Right ventricle myocardium inferior (tissue), 1 donor: ENCODE measurements around the gene CHST10. TPM values are rescaled to one million over a fixed set of nuclear protein-coding genes. Genes with fewer than 3 reads are reported as not detected.
"Not testable (repeated sequence)": the region's sequence is repeated elsewhere in the genome, so short reads cannot be mapped to it uniquely, and the experiment has no call there.

Experiments used
- ATAC-seq: fragments of 200-7000 bp; cut with Tn5 transposase; one replicate; pipeline ENCODE4 v1.9.1; 2020; ENCODE audit warnings: mild to moderate bottlenecking, moderate library complexity
- DNase-seq: peaks from one replicate; pipeline ENCODE4 v3.0.0; 2021; ENCODE audit errors: missing footprints
- intact Hi-C: fragments of 100-400 bp; cut with DNase I; formaldehyde crosslinking; loops from one replicate; pipeline ENCODE4 v1.11.0; 2022
- total RNA-seq: library from RNA; stranded (reverse); fragmentation: NEBNext Ultra II Directional; extraction: Animal tissue kit (Norgen Biotek cat#: 25700); gene quantifications from one replicate; pipeline ENCODE4 v1.2.1, GENCODE V29; 2021
- donor health status: DM: no; HTN: yes; CAD: no; lungs with severe emphysema.

The CHST10 gene
- total RNA-seq, 1 donor from 2014 or later = 10.5 TPM

- ATAC-seq (no peak), DNase-seq (no peak)
- intact Hi-C loops = no loop called here
Observed at GRCh38 chr2:100397118-100397860, 20.2 kb downstream of the CHST10 start.

- no peak for ATAC-seq
- intact Hi-C loops = no loop called here
Observed at GRCh38 chr2:100396483-100396882, 21.0 kb downstream of the CHST10 start.

GRCh38 chr2:100395532-100396350 is 21.7 kb downstream of the CHST10 start:
- ATAC-seq = no peak
- intact Hi-C loops = no loop called here
- DNase-seq = no peak

More at GRCh38 chr2:100396483-100396882, 21.0 kb downstream of the CHST10 start:
- no peak for DNase-seq

GRCh38 chr2:100394111-100394641 is 23.3 kb downstream of the CHST10 start:
- DNase-seq = no peak
- no peak for ATAC-seq
- intact Hi-C loops = no loop called here

GRCh38 chr2:100393362-100393761 is 24.1 kb downstream of the CHST10 start:
- DNase-seq (no peak), ATAC-seq (no peak)
- intact Hi-C loops = no loop called here

- no peak for ATAC-seq
- intact Hi-C loops = no loop called here
- no peak for DNase-seq
Observed at GRCh38 chr2:100392715-100393114, 24.8 kb downstream of the CHST10 start.

GRCh38 chr2:100391735-100392515 is 25.5 kb downstream of the CHST10 start:
- DNase-seq = no peak
- peak; percentile 77 for ATAC-seq
- intact Hi-C loops = no loop called here

- no peak for ATAC-seq
- DNase-seq = no peak
- intact Hi-C loops = no loop called here
Observed at GRCh38 chr2:100390001-100390940, 27.2 kb downstream of the CHST10 start.

- ATAC-seq (no peak), DNase-seq (no peak)
- intact Hi-C loops = loop anchor here (10.0 kb wide), 1 partner anchor 834 kb away; no protein-coding TSS in a partner anchor
Observed at GRCh38 chr2:100388703-100389102, 28.8 kb downstream of the CHST10 start.

- intact Hi-C loops = loop anchor here (10.0 kb wide), 1 partner anchor 829 kb away; no protein-coding TSS in a partner anchor
- no peak for DNase-seq
- no peak for ATAC-seq
Observed at GRCh38 chr2:100383954-100384353, 33.5 kb downstream of the CHST10 start.

GRCh38 chr2:100383306-100383705 is 34.2 kb downstream of the CHST10 start:
- intact Hi-C loops = loop anchor here (10.0 kb wide), 1 partner anchor 829 kb away; no protein-coding TSS in a partner anchor
- no peak for ATAC-seq
- DNase-seq = no peak

GRCh38 chr2:100381240-100381639 is 36.2 kb downstream of the CHST10 start:
- peak; percentile 72 for ATAC-seq
- DNase-seq = no peak
- intact Hi-C loops = loop anchor here (2.0 to 10.0 kb wide), 2 partner anchors 118 to 826 kb away; no protein-coding TSS in a partner anchor

- intact Hi-C loops = loop anchor here (2.0 to 10.0 kb wide), 2 partner anchors 118 to 826 kb away; no protein-coding TSS in a partner anchor
- no peak for DNase-seq
- no peak for ATAC-seq
Observed at GRCh38 chr2:100380681-100381080, 36.8 kb downstream of the CHST10 start.

GRCh38 chr2:100376836-100377235 is 40.6 kb downstream of the CHST10 start:
- ATAC-seq = no peak
- DNase-seq = no peak
- intact Hi-C loops = no loop called here

GRCh38 chr2:100367163-100367562 is 50.3 kb downstream of the CHST10 start:
- intact Hi-C loops = no loop called here
- ATAC-seq = no peak
- DNase-seq = no peak

- DNase-seq = no peak
- no peak for ATAC-seq
Observed at GRCh38 chr2:100365434-100365833, 52.0 kb downstream of the CHST10 start.

GRCh38 chr2:100362269-100362668 is 55.2 kb downstream of the CHST10 start:
- ATAC-seq, DNase-seq, intact Hi-C loops: not testable (repeated sequence)

More at GRCh38 chr2:100365434-100365833, 52.0 kb downstream of the CHST10 start:
- intact Hi-C loops = no loop called here

GRCh38 chr2:100359576-100359975 is 57.9 kb downstream of the CHST10 start:
- ATAC-seq = no peak
- intact Hi-C loops = no loop called here
- no peak for DNase-seq
